Heart left ventricle (tissue), 16 donors: Measurements from ENCODE around the gene KCNAB1. TPM values are rescaled to one million over a fixed set of nuclear protein-coding genes. Genes with fewer than 3 reads are reported as not detected.
A peak's percentile ranks its signal among the peaks of the same experiment; 100 is the strongest.

Experiments
- ATAC-seq, 4 donors: fragments of 200-7000 bp; cut with Tn5 transposase; one replicate each; pipeline ENCODE4 v1.9.1; 2020 to 2022; ENCODE audit warnings: moderate library complexity in 4 of 4, mild to moderate bottlenecking in 3 of 4, moderate number of reproducible peaks in 1 of 4
- DNase-seq, 5 donors: peaks; one replicate each; pipeline ENCODE4 v3.0.0-alpha.2; 2020
- H3K27ac ChIP-seq, 12 donors: fragments of 200-600 bp; sonication (generic) in 4 of 12; one replicate each; pipeline versions ENCODE4 v1.5.0 to v1.8.0; 2016 to 2022; ENCODE audit warnings: mild to moderate bottlenecking in 2 of 12
- H3K27me3 ChIP-seq, 9 donors: fragments of 200-600 bp; sonication (generic) in 2 of 9; one replicate each; pipeline versions ENCODE4 v1.5.1 to v1.8.0; 2016 to 2022; ENCODE audit warnings: mild to moderate bottlenecking in 3 of 9
- H3K36me3 ChIP-seq, 9 donors: fragments of 200-600 bp; sonication (generic) in 2 of 9; one replicate each; pipeline versions ENCODE4 v1.5.0 to v1.8.0; 2018 to 2022; ENCODE audit warnings: mild to moderate bottlenecking in 2 of 9
- H3K4me1 ChIP-seq, 12 donors: fragments of 200-600 bp; sonication (generic) in 4 of 12; one replicate each; pipeline versions ENCODE4 v1.5.0 to v1.8.0; 2016 to 2022; ENCODE audit warnings: mild to moderate bottlenecking in 3 of 12
- H3K4me3 ChIP-seq, 12 donors: fragments of 200-600 bp; sonication (generic) in 4 of 12; one replicate each; pipeline versions ENCODE4 v1.5.0 to v1.8.0; 2017 to 2022; ENCODE audit warnings: mild to moderate bottlenecking in 9 of 12, moderate library complexity in 4 of 12
- H3K9me3 ChIP-seq, 12 donors: fragments of 200-600 bp; sonication (generic) in 4 of 12; one replicate each; pipeline versions ENCODE4 v1.5.0 to v1.8.0; 2016 to 2022; ENCODE audit warnings: mild to moderate bottlenecking in 1 of 12
- CTCF ChIP-seq, 12 donors: fragments of 200-600 bp; sonication (generic) in 4 of 12; IDR thresholded peaks; one replicate each; pipeline versions ENCODE4 v1.5.0 to v1.8.0; 2018 to 2022; ENCODE audit warnings: antibody characterized with exemption in 12 of 12, mild to moderate bottlenecking in 5 of 12
- POLR2A ChIP-seq, 2 donors: fragments of 450-650 bp; IDR thresholded peaks; one replicate each; pipeline ENCODE4 v1.6.1; 2017; ENCODE audit warnings: antibody characterized with exemption in 2 of 2, mild to moderate bottlenecking in 2 of 2, moderate library complexity in 2 of 2
- WGBS, 4 donors: extraction: QIAGEN DNeasy Blood & Tissue Kit in 2 of 4; methylation state at CpG; one replicate each; pipeline versions ENCODE4 v1.1.5 to v1.1.7; 2013 to 2018; 5-methylcytosine and 5-hydroxymethylcytosine counted together
- intact Hi-C, 10 donors: fragments of 100-400 bp; cut with DNase I; formaldehyde crosslinking; loops; one replicate each; pipeline versions ENCODE4 v1.11.1 to v1.14.2; 2022
- polyA plus RNA-seq, 2 donors: library from polyadenylated mRNA; stranded (reverse); fragments of 200-250 nt; gene quantifications; one replicate each; pipeline ENCODE4 v1.2.3, GENCODE V29; 2013
- total RNA-seq, 9 donors: library from RNA; depleted of rRNA in 2 of 9; stranded (reverse); fragments of >200 nt in 2 of 9; fragmentation: NEBNext Ultra II Directional in 3 of 9; extraction: Animal tissue kit (Norgen Biotek cat#: 25700) in 3 of 9; gene quantifications; one replicate each; pipeline versions ENCODE4 v1.1.0 to v1.2.4, GENCODE V29; 2016 to 2023
- donor health status: ischemic (EF 13 %, LVEDD 7.1; RV severe dilation, severe dysfunction).
- donor health status: healthy with polysubstance abuse.
- donor health status: DM: no; HTN: yes; CAD: no.
- donor health status: DM: no; HTN: no; CAD: no.
- donor health status: ischemic (EF 25% LVEDD 6.9; RV normal size, moderate dysfunction).
- donor health status: ischemic (EF 25% LVEDD 5.7; RV mildly dilated, moderate dysfunction).
- donor health status: healthy.
- donor health status: DM: yes; HTN: yes; CAD: no.
- donor health status: ischemic (EF 35%, LVEDD 5.7; RV mildly dilated, moderate dysfunction).
- donor health status: nonischemic (EF 11% LVEDD 7.7; RV severe dilation, severe dysfunction).
- donor health status: DM: yes; HTN: yes; CAD: no.
- donor health status: PGD.
- donor health status: ischemic (EF 29% LVEDD 5.4; RV normal size, mild dysfunction).
- donor health status: nonischemic (EF 23%, LVEDD 6.1; RV moderate dilation, normal function).

Gene KCNAB1
- total and polyA plus RNA-seq, 11 donors = 1.1 to 3.5 (median 2.3) TPM

- ATAC-seq (peak; percentile 30 to 60 (median 42)), DNase-seq (no peak)
- intact Hi-C loops = loop anchor here in 6 of 10 donors (5.0 to 10.0 kb wide), 3 partner anchors 267 to 587 kb away; no protein-coding TSS in a partner anchor
- Histone ChIP-seq H3K9me3 (no peaks in the 10 kb centered on the region), H3K4me1 (peaks cover 13 to 99% (median 73%) of the 10 kb centered on the region in 12 donors), H3K27ac (peak overlapping the region; percentile 35 to 80 (median 58)), H3K36me3 (peaks cover 0 to 98% (median 87%) of the 10 kb centered on the region in 9 donors), H3K27me3 (no peaks in the 10 kb centered on the region), H3K4me3 (no peak overlapping the region)
- 44 to 56% (median 51%) methylated on average over 4 of the region's 4 CpGs for WGBS, 4 donors
- TF ChIP-seq POLR2A (IDR thresholded peaks at IDR 0.05) = no peak
- TF ChIP-seq CTCF (IDR thresholded peaks at IDR 0.05) = no peak
Observed at GRCh38 chr3:156548041-156548687, 427.8 kb downstream of the KCNAB1 start.

GRCh38 chr3:156548902-156549301 lies 428.5 kb downstream of the KCNAB1 start:
- Histone ChIP-seq H3K27ac (peak overlapping the region; percentile 35 to 80 (median 58)), H3K27me3 (no peaks in the 10 kb centered on the region), H3K4me1 (peaks cover 13 to 99% (median 75%) of the 10 kb centered on the region in 12 donors), H3K9me3 (no peaks in the 10 kb centered on the region), H3K36me3 (peaks cover 0 to 93% (median 79%) of the 10 kb centered on the region in 9 donors), H3K4me3 (no peak overlapping the region)
- TF ChIP-seq POLR2A (IDR thresholded peaks at IDR 0.05) = no peak
- TF ChIP-seq CTCF (IDR thresholded peaks at IDR 0.05) = no peak
- ATAC-seq (no peak), DNase-seq (no peak)
- 56 to 72% (median 65%) methylated on average over 6 of the region's 6 CpGs for WGBS, 4 donors
- intact Hi-C loops = loop anchor here in 6 of 10 donors (5.0 to 10.0 kb wide), 3 partner anchors 266 to 586 kb away; no protein-coding TSS in a partner anchor

GRCh38 chr3:156551261-156551660 lies 430.9 kb downstream of the KCNAB1 start:
- Histone ChIP-seq H3K36me3 (peaks cover 0 to 70% (median 56%) of the 10 kb centered on the region in 9 donors), H3K4me1 (peaks cover 13 to 81% (median 75%) of the 10 kb centered on the region in 12 donors), H3K27ac (peak overlapping the region in 11 of 12 donors; percentile 5 to 50 (median 39)), H3K4me3 (peak overlapping the region in 2 of 12 donors; percentile 1 to 6), H3K27me3 (no peaks in the 10 kb centered on the region), H3K9me3 (no peaks in the 10 kb centered on the region)
- no peak for ATAC-seq
- 29 to 38% (median 34%) methylated on average over 4 of the region's 4 CpGs for WGBS, 4 donors
- intact Hi-C loops = loop anchor here in 7 of 10 donors (5.0 to 10.0 kb wide), 9 partner anchors 54 to 584 kb away; partner anchors contain the start of genes TIPARP (in 3 of the 7) and LEKR1 (in 2 of the 7)
- no peak for TF ChIP-seq CTCF (IDR thresholded peaks at IDR 0.05)
- TF ChIP-seq POLR2A (IDR thresholded peaks at IDR 0.05) = no peak
- no peak for DNase-seq

GRCh38 chr3:156551746-156552145 lies 431.4 kb downstream of the KCNAB1 start:
- ATAC-seq (no peak), DNase-seq (no peak)
- peaks cover 0 to 66% (median 51%) of the 10 kb centered on the region in 9 donors for H3K36me3 ChIP-seq
- no peaks in the 10 kb centered on the region for H3K27me3 ChIP-seq
- H3K9me3 ChIP-seq = no peaks in the 10 kb centered on the region
- H3K27ac ChIP-seq = peak overlapping the region in 11 of 12 donors; percentile 5 to 50 (median 39)
- peaks cover 13 to 76% (median 70%) of the 10 kb centered on the region in 12 donors for H3K4me1 ChIP-seq
- WGBS, 4 donors = 46 to 55% (median 50%) methylated on average over 4 of the region's 4 CpGs
- H3K4me3 ChIP-seq = peak overlapping the region in 2 of 12 donors; percentile 1 to 90
- TF ChIP-seq POLR2A (IDR thresholded peaks at IDR 0.05) (no peak), CTCF (IDR thresholded peaks at IDR 0.05) (no peak)
- intact Hi-C loops = loop anchor here in 7 of 10 donors (5.0 to 10.0 kb wide), 9 partner anchors 53 to 583 kb away; partner anchors contain the start of genes TIPARP (in 3 of the 7) and LEKR1 (in 2 of the 7)
